HepG2 (cell line): ENCODE results near the gene SNCA.

Experiments used
- NFE2L1 ChIP-seq: sonication (generic); formaldehyde crosslinking; IDR thresholded peaks from 2 replicates; pipeline ENCODE4 v1.4.0; 2020; ENCODE audit warnings: missing genetic modification reagents, mild to moderate bottlenecking, borderline replicate concordance
- POLR2A ChIP-seq, 2 experiments: IDR thresholded peaks; 2 replicates each; pipeline ENCODE4 v1.6.1; 2011; ENCODE audit warnings: low read depth in 2 of 2, low read length in 2 of 2, mild to moderate bottlenecking in 1 of 2, moderate library complexity in 1 of 2; ENCODE audit not compliant: insufficient read depth in 1 of 2
- RFXANK ChIP-seq: IDR thresholded peaks from 2 replicates; pipeline ENCODE4 v1.6.1; 2016
- ZC3H4 ChIP-seq: sonication (generic); formaldehyde crosslinking; IDR thresholded peaks from 2 replicates; pipeline ENCODE4 v1.4.0; 2020; ENCODE audit warnings: missing genetic modification reagents, borderline replicate concordance
- TF ChIP-seq, protein P1 (sequence below): sonication (generic); formaldehyde crosslinking; IDR thresholded peaks from 2 replicates; pipeline ENCODE4 v1.4.0; 2020; ENCODE audit warnings: missing genetic modification reagents, borderline replicate concordance
- TF ChIP-seq, protein P2 (sequence below): sonication (generic); formaldehyde crosslinking; IDR thresholded peaks from 2 replicates; pipeline ENCODE4 v1.5.0; 2020; ENCODE audit warnings: mild to moderate bottlenecking, missing genetic modification reagents, moderate library complexity
- TF ChIP-seq, protein P3 (sequence below): sonication (generic); formaldehyde crosslinking; IDR thresholded peaks from 2 replicates; pipeline ENCODE4 v1.4.0; 2020; ENCODE audit warnings: missing genetic modification reagents, mild to moderate bottlenecking, borderline replicate concordance

DNA sequence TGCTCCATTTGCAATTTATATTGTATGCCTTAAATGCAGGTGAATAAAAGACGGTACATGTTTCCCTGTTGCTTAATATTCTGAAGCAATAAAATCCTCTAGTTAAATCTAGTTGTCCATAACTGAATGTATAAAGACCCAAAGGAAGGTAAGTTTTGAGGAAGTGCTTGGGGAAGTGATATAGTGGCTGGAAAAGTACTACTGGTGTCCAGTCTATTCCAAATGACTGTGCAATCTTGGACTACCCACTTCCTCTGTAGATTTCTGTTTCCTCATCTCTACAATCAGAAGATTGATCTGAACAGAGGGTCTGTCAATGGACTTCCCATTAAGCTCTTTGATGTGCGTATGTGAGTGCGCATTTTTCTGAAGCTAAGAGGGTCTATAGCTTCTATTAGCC lies 17.0 kb downstream of the SNCA start:
- TF ChIP-seq, protein P1, sequence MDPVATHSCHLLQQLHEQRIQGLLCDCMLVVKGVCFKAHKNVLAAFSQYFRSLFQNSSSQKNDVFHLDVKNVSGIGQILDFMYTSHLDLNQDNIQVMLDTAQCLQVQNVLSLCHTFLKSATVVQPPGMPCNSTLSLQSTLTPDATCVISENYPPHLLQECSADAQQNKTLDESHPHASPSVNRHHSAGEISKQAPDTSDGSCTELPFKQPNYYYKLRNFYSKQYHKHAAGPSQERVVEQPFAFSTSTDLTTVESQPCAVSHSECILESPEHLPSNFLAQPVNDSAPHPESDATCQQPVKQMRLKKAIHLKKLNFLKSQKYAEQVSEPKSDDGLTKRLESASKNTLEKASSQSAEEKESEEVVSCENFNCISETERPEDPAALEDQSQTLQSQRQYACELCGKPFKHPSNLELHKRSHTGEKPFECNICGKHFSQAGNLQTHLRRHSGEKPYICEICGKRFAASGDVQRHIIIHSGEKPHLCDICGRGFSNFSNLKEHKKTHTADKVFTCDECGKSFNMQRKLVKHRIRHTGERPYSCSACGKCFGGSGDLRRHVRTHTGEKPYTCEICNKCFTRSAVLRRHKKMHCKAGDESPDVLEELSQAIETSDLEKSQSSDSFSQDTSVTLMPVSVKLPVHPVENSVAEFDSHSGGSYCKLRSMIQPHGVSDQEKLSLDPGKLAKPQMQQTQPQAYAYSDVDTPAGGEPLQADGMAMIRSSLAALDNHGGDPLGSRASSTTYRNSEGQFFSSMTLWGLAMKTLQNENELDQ, result no peak
- TF ChIP-seq RFXANK (CRISPR knock-in tag) (no peak), NFE2L1 (CRISPR knock-in tag) (no peak), POLR2A (IDR thresholded peaks at IDR 0.05; ENCODE audit: insufficient read depth in 1 of 2, low read depth in 2 of 2, low read length in 2 of 2) (no peak), ZC3H4 (no peak)
- TF ChIP-seq, protein P2, sequence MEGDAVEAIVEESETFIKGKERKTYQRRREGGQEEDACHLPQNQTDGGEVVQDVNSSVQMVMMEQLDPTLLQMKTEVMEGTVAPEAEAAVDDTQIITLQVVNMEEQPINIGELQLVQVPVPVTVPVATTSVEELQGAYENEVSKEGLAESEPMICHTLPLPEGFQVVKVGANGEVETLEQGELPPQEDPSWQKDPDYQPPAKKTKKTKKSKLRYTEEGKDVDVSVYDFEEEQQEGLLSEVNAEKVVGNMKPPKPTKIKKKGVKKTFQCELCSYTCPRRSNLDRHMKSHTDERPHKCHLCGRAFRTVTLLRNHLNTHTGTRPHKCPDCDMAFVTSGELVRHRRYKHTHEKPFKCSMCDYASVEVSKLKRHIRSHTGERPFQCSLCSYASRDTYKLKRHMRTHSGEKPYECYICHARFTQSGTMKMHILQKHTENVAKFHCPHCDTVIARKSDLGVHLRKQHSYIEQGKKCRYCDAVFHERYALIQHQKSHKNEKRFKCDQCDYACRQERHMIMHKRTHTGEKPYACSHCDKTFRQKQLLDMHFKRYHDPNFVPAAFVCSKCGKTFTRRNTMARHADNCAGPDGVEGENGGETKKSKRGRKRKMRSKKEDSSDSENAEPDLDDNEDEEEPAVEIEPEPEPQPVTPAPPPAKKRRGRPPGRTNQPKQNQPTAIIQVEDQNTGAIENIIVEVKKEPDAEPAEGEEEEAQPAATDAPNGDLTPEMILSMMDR (CRISPR knock-in tag), result no peak
- TF ChIP-seq, protein P3, sequence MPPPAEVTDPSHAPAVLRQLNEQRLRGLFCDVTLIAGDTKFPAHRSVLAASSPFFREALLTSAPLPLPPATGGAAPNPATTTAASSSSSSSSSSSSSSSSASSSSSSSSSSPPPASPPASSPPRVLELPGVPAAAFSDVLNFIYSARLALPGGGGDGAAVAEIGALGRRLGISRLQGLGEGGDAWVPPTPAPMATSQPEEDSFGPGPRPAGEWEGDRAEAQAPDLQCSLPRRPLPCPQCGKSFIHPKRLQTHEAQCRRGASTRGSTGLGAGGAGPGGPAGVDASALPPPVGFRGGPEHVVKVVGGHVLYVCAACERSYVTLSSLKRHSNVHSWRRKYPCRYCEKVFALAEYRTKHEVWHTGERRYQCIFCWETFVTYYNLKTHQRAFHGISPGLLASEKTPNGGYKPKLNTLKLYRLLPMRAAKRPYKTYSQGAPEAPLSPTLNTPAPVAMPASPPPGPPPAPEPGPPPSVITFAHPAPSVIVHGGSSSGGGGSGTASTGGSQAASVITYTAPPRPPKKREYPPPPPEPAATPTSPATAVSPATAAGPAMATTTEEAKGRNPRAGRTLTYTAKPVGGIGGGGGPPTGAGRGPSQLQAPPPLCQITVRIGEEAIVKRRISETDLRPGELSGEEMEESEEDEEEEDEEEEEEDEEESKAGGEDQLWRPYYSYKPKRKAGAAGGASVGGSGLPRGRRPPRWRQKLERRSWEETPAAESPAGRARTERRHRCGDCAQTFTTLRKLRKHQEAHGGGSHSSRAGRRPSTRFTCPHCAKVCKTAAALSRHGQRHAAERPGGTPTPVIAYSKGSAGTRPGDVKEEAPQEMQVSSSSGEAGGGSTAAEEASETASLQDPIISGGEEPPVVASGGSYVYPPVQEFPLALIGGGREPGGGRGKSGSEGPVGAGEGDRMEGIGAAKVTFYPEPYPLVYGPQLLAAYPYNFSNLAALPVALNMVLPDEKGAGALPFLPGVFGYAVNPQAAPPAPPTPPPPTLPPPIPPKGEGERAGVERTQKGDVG (CRISPR knock-in tag), result no peak
